Activated naive CD8-positive, alpha-beta T cell treated with anti-CD3 and anti-CD28 coated beads for 36 hours (primary cell): ENCODE results near the gene CHCHD5. TPM values are rescaled to one million over a fixed set of nuclear protein-coding genes. Genes with fewer than 3 reads are reported as not detected.
A peak's percentile ranks its signal among the peaks of the same experiment; 100 is the strongest.

Source experiments
- DNase-seq: peaks from one replicate; pipeline ENCODE4 v3.0.0; 2021
- H3K27ac Mint-ChIP-seq: one replicate; pipeline ENCODE4 v1.8.0; 2022; ENCODE audit warnings: mild to moderate bottlenecking, moderate library complexity, mixed read lengths
- H3K27me3 Mint-ChIP-seq: one replicate; pipeline ENCODE4 v1.8.0; 2022; ENCODE audit warnings: mild to moderate bottlenecking, mixed read lengths
- H3K36me3 Mint-ChIP-seq: one replicate; pipeline ENCODE4 v1.8.0; 2021; ENCODE audit warnings: mild to moderate bottlenecking, mixed read lengths
- H3K4me1 Mint-ChIP-seq: one replicate; pipeline ENCODE4 v1.8.0; 2021; ENCODE audit warnings: mixed read lengths
- H3K4me3 Mint-ChIP-seq: one replicate; pipeline ENCODE4 v1.8.0; 2022; ENCODE audit warnings: mild to moderate bottlenecking, moderate library complexity, mixed read lengths
- H3K9me3 Mint-ChIP-seq: one replicate; pipeline ENCODE4 v1.8.0; 2022; ENCODE audit warnings: mixed read lengths
- total RNA-seq, 2 experiments: library from RNA; stranded (reverse); gene quantifications; one replicate each; pipeline ENCODE4 v1.2.3, GENCODE V29; 2021

The CHCHD5 gene
- total RNA-seq, 2 experiments from 2014 or later: 34.9 to 40.5 TPM

DNA sequence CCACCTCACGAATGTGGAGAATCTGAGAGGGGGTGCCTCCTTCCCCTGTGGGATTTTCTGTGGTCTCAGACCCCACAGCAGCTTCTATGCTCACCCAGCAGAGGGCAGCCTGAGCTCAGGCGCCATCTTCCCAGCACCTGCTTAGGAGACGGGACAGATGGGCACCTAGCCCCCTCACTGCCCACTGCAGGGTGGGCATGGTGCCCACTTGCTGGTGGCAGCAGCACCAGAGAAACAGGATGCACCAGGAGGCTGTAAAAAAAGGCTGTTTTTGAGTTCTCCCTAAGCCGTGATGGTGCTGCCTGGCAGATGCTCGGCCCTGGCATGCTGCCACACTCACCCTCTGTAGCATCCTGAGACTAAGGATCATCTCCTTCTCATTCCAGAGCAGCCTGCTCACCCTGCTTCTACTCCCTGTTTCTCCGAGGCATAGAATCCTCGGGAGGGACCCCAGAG is 42.2 kb downstream of the CHCHD5 start:
- Mint-ChIP-seq H3K9me3 (no peaks in the 10 kb centered on the region), H3K4me1 (peaks cover 43% of the 10 kb centered on the region), H3K27ac (no peak overlapping the region), H3K4me3 (peak overlapping the region; percentile 7), H3K36me3 (no peaks in the 10 kb centered on the region), H3K27me3 (no peaks in the 10 kb centered on the region)
- DNase-seq: peak; percentile 63

DNA sequence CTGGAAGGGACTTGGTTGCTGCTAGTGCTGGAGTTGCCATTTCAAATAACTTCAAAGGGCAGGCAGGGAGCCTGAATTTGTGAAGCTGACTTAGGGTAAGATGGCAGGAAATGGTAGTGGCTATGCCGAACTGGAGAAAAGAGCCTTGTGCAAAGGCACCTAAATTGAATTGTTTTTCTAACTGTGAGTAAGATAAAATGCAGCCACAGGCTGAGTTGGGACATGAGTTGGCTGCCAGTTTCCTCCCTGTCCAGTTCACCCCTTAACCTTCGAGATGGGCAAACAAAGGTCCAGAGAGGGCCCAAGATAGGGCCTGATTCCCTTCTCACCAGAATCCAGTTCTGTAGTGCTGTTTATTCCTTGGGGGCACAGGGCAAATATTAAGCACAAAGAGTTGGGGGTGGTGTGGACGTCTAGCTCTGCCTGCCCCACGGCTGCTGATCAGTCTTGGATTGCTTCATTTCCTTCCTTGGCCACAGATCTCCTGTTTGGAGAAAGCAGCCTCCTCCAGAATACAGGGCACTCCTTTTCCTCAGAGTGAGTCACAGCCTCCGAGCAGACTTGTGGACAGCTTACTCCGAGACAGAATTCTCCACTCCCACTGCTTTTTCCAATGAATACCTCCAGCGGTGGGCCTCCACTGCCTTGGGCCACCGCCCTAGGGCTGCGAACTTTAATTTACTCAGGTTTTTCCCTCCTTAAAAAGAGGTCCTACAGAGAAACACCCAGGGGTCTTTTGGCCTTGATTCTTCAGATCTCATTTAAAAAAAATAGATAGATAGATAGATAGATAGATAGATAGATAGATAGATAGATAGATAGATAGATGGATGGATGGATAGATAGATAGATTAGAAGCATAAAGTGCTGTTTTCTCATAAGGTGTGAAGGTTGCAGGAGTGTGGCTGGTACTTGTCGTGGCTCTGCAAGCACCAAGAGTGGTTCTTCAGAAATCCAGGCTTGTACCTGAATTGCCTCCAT is 42.9 kb downstream of the CHCHD5 start:
- Mint-ChIP-seq H3K9me3 (no peaks in the 10 kb centered on the region), H3K27me3 (no peaks in the 10 kb centered on the region), H3K27ac (no peak overlapping the region), H3K36me3 (no peaks in the 10 kb centered on the region), H3K4me1 (peaks cover 48% of the 10 kb centered on the region), H3K4me3 (peak overlapping the region; percentile 7)
- DNase-seq: no peak

DNA sequence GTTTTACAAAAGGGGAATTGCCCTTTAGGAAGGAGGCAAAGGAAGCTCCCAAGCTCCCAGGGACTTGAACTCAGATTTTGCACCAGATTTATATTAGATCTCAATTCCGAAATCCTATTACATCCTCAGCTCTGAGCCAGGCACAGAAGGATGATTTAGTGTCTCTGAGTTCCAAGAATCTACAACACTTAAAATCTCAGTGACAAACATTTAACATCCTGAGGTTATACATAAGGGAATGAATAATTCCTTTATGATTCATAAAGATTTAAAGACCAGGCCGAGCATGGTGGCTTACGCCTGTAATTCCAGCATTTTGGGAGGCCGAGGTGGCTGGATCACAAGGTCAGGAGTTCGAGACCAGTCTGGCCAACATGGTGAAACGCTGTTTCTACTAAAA is 44.8 kb downstream of the CHCHD5 start:
- no peaks in the 10 kb centered on the region for H3K36me3 Mint-ChIP-seq
- H3K4me1 Mint-ChIP-seq: peaks cover 55% of the 10 kb centered on the region
- no peak overlapping the region for H3K27ac Mint-ChIP-seq
- DNase-seq: no peak
- no peak overlapping the region for H3K4me3 Mint-ChIP-seq
- no peaks in the 10 kb centered on the region for H3K27me3 Mint-ChIP-seq
- H3K9me3 Mint-ChIP-seq: no peaks in the 10 kb centered on the region

DNA sequence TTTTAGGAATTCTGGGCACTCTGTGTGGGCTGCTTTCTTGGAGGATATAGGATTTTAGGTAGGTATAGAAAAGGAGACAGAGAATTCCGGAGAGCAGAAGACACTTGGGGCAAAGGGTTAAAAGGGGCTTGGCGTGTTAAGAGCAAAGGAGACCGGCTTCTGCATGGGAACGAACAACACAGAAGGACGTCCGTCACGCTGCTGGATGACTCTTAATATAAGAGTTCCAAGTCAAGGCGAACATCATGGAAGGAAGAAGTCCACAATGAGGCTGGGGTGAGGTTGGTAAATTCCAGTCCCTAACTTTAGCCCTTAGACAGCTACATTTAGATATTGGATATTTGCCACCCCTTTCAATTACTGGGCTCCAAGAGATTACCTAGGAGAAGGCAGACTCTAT is 45.4 kb downstream of the CHCHD5 start:
- Mint-ChIP-seq H3K4me3 (no peak overlapping the region), H3K4me1 (peaks cover 55% of the 10 kb centered on the region), H3K27ac (no peak overlapping the region), H3K36me3 (no peaks in the 10 kb centered on the region), H3K9me3 (no peaks in the 10 kb centered on the region), H3K27me3 (no peaks in the 10 kb centered on the region)
- DNase-seq: no peak

DNA sequence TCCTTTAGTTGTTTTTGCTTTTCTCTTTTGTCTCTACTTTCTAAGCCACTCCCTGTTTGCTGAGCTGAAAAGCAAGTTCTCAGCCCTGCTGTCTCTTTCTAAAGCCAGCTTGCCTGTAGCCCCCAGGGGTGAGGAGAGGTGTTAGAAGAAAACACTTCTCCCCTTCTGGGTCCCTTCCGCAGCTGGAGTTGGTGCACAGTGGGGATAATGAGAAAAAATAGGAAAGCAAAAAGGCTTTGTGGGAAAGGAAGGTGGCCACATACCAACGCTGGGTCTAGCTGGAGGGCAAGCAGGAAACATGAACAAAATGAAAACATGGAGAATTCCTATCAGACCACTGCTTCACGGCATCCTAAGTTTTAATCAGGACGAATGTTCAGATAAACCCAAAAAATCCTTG is 45.9 kb downstream of the CHCHD5 start:
- no peak overlapping the region for H3K4me3 Mint-ChIP-seq
- H3K4me1 Mint-ChIP-seq: peaks cover 55% of the 10 kb centered on the region
- peak overlapping the region; percentile 58 for H3K27ac Mint-ChIP-seq
- H3K36me3 Mint-ChIP-seq: no peaks in the 10 kb centered on the region
- no peaks in the 10 kb centered on the region for H3K9me3 Mint-ChIP-seq
- no peaks in the 10 kb centered on the region for H3K27me3 Mint-ChIP-seq
- no peak for DNase-seq

DNA sequence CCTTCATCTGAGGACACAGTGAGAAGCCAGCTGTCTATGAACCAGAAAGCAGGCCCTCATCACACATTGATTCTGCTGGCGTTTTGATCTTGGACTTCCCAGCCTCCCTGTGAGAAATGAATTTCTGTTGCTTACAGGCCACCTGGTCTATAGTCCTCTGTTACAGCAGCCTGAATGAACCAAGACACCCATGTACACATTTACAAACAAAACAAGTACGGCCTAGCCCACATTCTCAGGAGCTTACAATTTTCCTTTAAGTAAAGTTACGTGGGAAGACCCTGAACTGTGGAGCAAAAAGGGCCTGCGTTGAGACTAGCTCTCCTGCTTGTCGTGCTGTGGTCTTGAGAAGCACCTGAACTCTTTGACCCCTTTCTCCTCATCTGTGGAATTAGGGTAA is 49.3 kb downstream of the CHCHD5 start:
- H3K36me3 Mint-ChIP-seq: no peaks in the 10 kb centered on the region
- DNase-seq: no peak
- H3K27ac Mint-ChIP-seq: no peak overlapping the region
- H3K4me3 Mint-ChIP-seq: no peak overlapping the region
- peaks cover 65% of the 10 kb centered on the region for H3K4me1 Mint-ChIP-seq
- H3K9me3 Mint-ChIP-seq: no peaks in the 10 kb centered on the region
- no peaks in the 10 kb centered on the region for H3K27me3 Mint-ChIP-seq

DNA sequence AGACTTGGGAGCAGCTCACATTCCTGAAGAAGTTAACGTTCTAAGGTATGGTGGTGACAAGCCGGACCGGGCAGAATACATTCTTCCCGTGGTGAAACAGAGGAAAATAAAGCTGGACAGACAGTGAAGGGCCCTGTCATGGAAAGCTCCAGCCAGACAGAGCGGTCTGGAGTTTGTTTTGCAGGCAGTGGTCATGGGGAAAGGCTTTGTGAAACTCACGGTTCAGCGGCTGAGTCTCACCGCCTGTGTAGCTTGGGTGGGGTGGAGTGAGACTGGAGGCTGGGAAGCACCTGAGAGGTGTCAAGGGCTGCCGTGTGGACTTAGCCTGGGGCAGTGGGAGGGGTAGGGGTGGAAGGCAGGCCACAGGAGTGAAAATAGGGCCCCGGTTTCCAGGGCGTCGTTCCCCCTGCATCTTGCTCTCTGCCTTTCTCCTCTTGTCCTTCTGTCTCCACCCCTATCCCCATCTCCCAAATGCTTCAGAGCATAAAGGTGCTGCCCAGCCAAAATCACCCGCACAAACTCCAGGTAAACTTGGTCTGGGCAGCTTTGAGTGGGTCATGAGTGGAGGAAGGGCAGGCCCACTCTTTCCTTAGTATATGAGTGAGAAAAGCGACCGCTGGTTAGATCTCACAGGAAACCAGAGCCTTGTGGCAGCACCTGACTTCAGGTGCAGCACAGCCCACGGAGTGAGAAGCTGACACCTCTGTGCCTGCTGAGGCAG is 49.9 kb downstream of the CHCHD5 start:
- Mint-ChIP-seq H3K27me3 (no peaks in the 10 kb centered on the region), H3K27ac (peak overlapping the region; percentile 14), H3K36me3 (no peaks in the 10 kb centered on the region), H3K4me1 (peaks cover 65% of the 10 kb centered on the region), H3K9me3 (no peaks in the 10 kb centered on the region), H3K4me3 (no peak overlapping the region)
- no peak for DNase-seq

DNA sequence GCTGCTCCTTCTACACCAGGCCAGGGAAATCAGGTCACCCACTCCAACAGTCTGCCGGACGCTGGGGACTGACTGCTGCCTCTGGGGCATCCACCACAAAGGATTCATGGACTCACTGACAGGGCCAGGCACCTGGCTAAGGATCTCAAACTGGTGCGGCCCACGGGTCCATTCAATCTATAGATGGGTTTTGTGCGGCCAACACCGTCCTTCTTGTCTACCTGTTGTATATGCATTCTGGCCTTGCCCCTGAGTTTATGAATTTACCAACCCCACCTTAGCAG is 50.4 kb downstream of the CHCHD5 start:
- H3K36me3 Mint-ChIP-seq: no peaks in the 10 kb centered on the region
- H3K27me3 Mint-ChIP-seq: no peaks in the 10 kb centered on the region
- H3K27ac Mint-ChIP-seq: no peak overlapping the region
- peaks cover 60% of the 10 kb centered on the region for H3K4me1 Mint-ChIP-seq
- H3K9me3 Mint-ChIP-seq: no peaks in the 10 kb centered on the region
- DNase-seq: no peak
- H3K4me3 Mint-ChIP-seq: no peak overlapping the region

DNA sequence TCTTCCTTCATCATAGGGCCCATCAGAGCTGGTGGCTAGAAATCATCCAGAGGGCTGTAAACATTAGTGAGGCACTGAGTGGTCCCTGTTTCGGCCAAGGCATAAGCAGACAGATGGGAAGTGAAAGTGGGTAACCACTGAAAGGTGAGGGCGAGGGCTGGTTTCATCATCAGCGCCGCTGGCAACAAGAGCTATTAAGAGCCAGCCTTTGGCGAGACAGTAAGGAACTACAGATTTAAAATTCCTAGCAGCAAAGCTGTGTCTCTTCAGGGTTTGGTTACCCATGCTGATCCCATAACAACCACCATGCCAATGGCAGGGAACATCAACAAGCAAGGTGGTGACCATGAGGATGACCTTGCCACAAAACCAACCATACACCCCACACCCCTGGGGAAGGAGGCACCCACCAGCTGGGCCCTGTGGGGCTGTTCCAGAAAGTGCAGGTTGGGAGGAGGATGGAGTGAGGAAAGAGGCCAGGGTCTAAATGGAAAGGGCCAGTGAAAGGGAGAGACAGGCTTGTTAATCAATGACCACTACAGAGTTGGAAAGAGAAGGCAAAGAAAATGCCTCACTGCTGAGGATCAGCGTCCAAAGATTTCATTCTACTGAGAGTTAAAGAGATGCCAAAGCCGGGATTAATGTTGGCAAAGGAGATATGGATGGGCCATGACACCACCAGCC is 52.3 kb downstream of the CHCHD5 start:
- DNase-seq: peak; percentile 42
- no peaks in the 10 kb centered on the region for H3K9me3 Mint-ChIP-seq
- H3K27ac Mint-ChIP-seq: no peak overlapping the region
- no peak overlapping the region for H3K4me3 Mint-ChIP-seq
- H3K27me3 Mint-ChIP-seq: no peaks in the 10 kb centered on the region
- no peaks in the 10 kb centered on the region for H3K36me3 Mint-ChIP-seq
- H3K4me1 Mint-ChIP-seq: peaks cover 59% of the 10 kb centered on the region

DNA sequence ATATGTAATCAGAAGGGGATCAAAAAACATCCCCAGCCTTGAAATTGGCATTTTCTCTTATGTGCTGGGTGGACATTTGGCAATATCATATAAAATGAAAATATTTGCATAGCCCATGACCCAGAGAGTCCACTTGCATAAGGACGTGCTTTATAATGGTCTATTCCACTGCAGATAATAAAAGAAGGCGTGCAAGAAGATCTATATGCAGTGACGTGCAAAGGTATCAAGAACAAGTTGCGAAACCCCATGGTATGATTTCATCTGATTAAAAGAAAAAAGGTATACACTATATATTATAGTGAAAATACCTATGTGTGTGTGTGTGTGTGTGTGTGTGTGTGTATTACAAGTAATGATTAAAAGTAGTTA is 52.9 kb downstream of the CHCHD5 start:
- Mint-ChIP-seq H3K4me1 (peaks cover 57% of the 10 kb centered on the region), H3K27ac (no peak overlapping the region), H3K9me3 (no peaks in the 10 kb centered on the region), H3K36me3 (no peaks in the 10 kb centered on the region), H3K4me3 (no peak overlapping the region), H3K27me3 (no peaks in the 10 kb centered on the region)
- no peak for DNase-seq

Other genes starting within 250 kb of the CHCHD5 start
- gene RGPD8, start 151.0 kb upstream of the CHCHD5 start, total RNA-seq: 10 to 100 TPM; 14.3 to 14.9 TPM
- gene TTL, start 102.5 kb upstream of the CHCHD5 start, total RNA-seq: 10 to 100 TPM; 32.8 to 33.9 TPM
- 10 to 100 TPM; 71.2 to 80.8 TPM for gene POLR1B, start 42.1 kb upstream of the CHCHD5 start, total RNA-seq
- gene SLC20A1, start 61.3 kb downstream of the CHCHD5 start, total RNA-seq: 10 to 100 TPM; 81.8 to 84.6 TPM
- gene NT5DC4, start 136.4 kb downstream of the CHCHD5 start, total RNA-seq: not detected
- 10 to 100 TPM; 24.3 to 25.8 TPM for gene CKAP2L, start 180.0 kb downstream of the CHCHD5 start, total RNA-seq
- gene IL1A, start 199.9 kb downstream of the CHCHD5 start, total RNA-seq: under 1 TPM; 0.16 to 0.20 TPM